Uterus (tissue), 4 donors: ENCODE measurements around the gene KRTAP5-5. TPM values are rescaled to one million over a fixed set of nuclear protein-coding genes. Genes with fewer than 3 reads are reported as not detected.

Experiments
- DNase-seq, 2 donors: peaks; one replicate each; pipeline ENCODE4 v3.0.0-alpha.2; 2019 to 2020
- H3K27ac ChIP-seq, 2 donors: fragments of 200-600 bp; sonication (generic); 1 replicate in 1 of 2; 2 replicates in 1 of 2; pipeline ENCODE4 v1.5.1; 2016 to 2018
- H3K27me3 ChIP-seq, 2 donors: fragments of 200-600 bp; sonication (generic); one replicate each; pipeline ENCODE4 v1.5.1; 2018 to 2019; ENCODE audit warnings: control low read depth in 1 of 2
- H3K36me3 ChIP-seq, 2 donors: fragments of 200-600 bp; sonication (generic); one replicate each; pipeline ENCODE4 v1.5.1; 2019; ENCODE audit warnings: control low read depth in 1 of 2
- H3K4me1 ChIP-seq, 2 donors: fragments of 200-600 bp; sonication (generic); one replicate each; pipeline ENCODE4 v1.5.1; 2018 to 2019; ENCODE audit warnings: control low read depth in 1 of 2
- H3K4me3 ChIP-seq, 2 donors: fragments of 200-600 bp; sonication (generic); 1 replicate in 1 of 2; 2 replicates in 1 of 2; pipeline ENCODE4 v1.5.1; 2018 to 2019; ENCODE audit warnings: mild to moderate bottlenecking in 1 of 2
- H3K9me3 ChIP-seq, 2 donors: fragments of 200-600 bp; sonication (generic); one replicate each; pipeline ENCODE4 v1.5.1; 2019; ENCODE audit warnings: control low read depth in 1 of 2
- CTCF ChIP-seq, 4 experiments: fragments of 200-600 bp in 2 of 4; fragments of 450-650 bp in 2 of 4; sonication (generic) in 2 of 4; IDR thresholded peaks; one replicate each; pipeline ENCODE4 v1.5.1; 2016 to 2019; ENCODE audit warnings: antibody characterized with exemption in 4 of 4, mild to moderate bottlenecking in 2 of 4, moderate library complexity in 1 of 4
- POLR2A ChIP-seq, 2 donors: fragments of 450-650 bp; IDR thresholded peaks; one replicate each; pipeline ENCODE4 v1.6.1; 2016; ENCODE audit warnings: antibody characterized with exemption in 2 of 2, mild to moderate bottlenecking in 1 of 2, moderate library complexity in 1 of 2
- intact Hi-C: fragments of 100-400 bp; cut with DNase I; formaldehyde crosslinking; loops from one replicate; pipeline ENCODE4 v1.15.1; 2023; ENCODE audit warnings: low total_unique reads
- total RNA-seq, 4 donors: library from RNA; depleted of rRNA in 3 of 4; stranded (reverse); fragments of >200 nt in 3 of 4; gene quantifications; one replicate each; pipeline versions ENCODE4 v1.1.0 to v1.2.4, GENCODE V29; 2014 to 2023
- donor health status: DM: yes; HTN: yes; CAD: no.

KRTAP5-5 gene
- total RNA-seq, 4 donors from 2014 or later: not detected

GRCh38 chr11:1674173-1675131 is 44.9 kb downstream of the KRTAP5-5 start:
- Histone ChIP-seq H3K4me3 (no peak overlapping the region), H3K27ac (no peak overlapping the region), H3K27me3 (peaks cover 0 to 3% of the 10 kb centered on the region in 2 donors), H3K9me3 (no peaks in the 10 kb centered on the region), H3K36me3 (no peaks in the 10 kb centered on the region), H3K4me1 (no peaks in the 10 kb centered on the region)
- no peak for TF ChIP-seq POLR2A (IDR thresholded peaks at IDR 0.05)
- no peak for TF ChIP-seq CTCF (IDR thresholded peaks at IDR 0.05)
- intact Hi-C loops: no loop called here
- peak in 1 of 2 donors; percentile 11 for DNase-seq

GRCh38 chr11:1675536-1676228 is 46.1 kb downstream of the KRTAP5-5 start:
- Histone ChIP-seq H3K36me3 (no peaks in the 10 kb centered on the region), H3K4me3 (no peak overlapping the region), H3K27ac (no peak overlapping the region), H3K9me3 (no peaks in the 10 kb centered on the region), H3K4me1 (no peaks in the 10 kb centered on the region), H3K27me3 (peaks cover 0 to 3% of the 10 kb centered on the region in 2 donors)
- TF ChIP-seq CTCF (IDR thresholded peaks at IDR 0.05): no peak
- no peak for TF ChIP-seq POLR2A (IDR thresholded peaks at IDR 0.05)
- intact Hi-C loops: no loop called here
- DNase-seq: no peak

- no peak overlapping the region for H3K27ac ChIP-seq
- TF ChIP-seq POLR2A (IDR thresholded peaks at IDR 0.05) (no peak), CTCF (IDR thresholded peaks at IDR 0.05) (no peak)
- H3K4me1 ChIP-seq: no peaks in the 10 kb centered on the region
- H3K9me3 ChIP-seq: no peaks in the 10 kb centered on the region
- intact Hi-C loops: no loop called here
- no peaks in the 10 kb centered on the region for H3K36me3 ChIP-seq
- H3K4me3 ChIP-seq: no peak overlapping the region
- H3K27me3 ChIP-seq: peaks cover 0 to 3% of the 10 kb centered on the region in 2 donors
- no peak for DNase-seq
Measured at GRCh38 chr11:1676229-1676740, 46.7 kb downstream of the KRTAP5-5 start.

- DNase-seq: no peak
- TF ChIP-seq CTCF (IDR thresholded peaks at IDR 0.05) (no peak), POLR2A (IDR thresholded peaks at IDR 0.05) (no peak)
- H3K4me1 ChIP-seq: no peaks in the 10 kb centered on the region
- no peak overlapping the region for H3K27ac ChIP-seq
- H3K27me3 ChIP-seq: peaks cover 0 to 3% of the 10 kb centered on the region in 2 donors
- H3K36me3 ChIP-seq: no peaks in the 10 kb centered on the region
- H3K9me3 ChIP-seq: no peaks in the 10 kb centered on the region
- intact Hi-C loops: no loop called here
- H3K4me3 ChIP-seq: no peak overlapping the region
Measured at GRCh38 chr11:1679881-1680280, 50.3 kb downstream of the KRTAP5-5 start.

Other genes with a start within 250 kb of the KRTAP5-5 start
- gene BRSK2, start 239.8 kb upstream of the KRTAP5-5 start, total RNA-seq: 1 to 10 TPM in 2 of 4 donors, not detected in 2; 1.5 to 2.2 TPM
- 10 to 100 TPM; 17.1 to 72.6 (median 23.6) TPM for gene MOB2, start 143.0 kb upstream of the KRTAP5-5 start, total RNA-seq
- 10 to 100 TPM in 1 of 4 donors, 1 to 10 TPM in 2, under 1 TPM in 1; under 0.01 to 21.7 (median 3.1) TPM for gene DUSP8, start 57.5 kb upstream of the KRTAP5-5 start, total RNA-seq
- gene KRTAP5-1, start 44.5 kb upstream of the KRTAP5-5 start, total RNA-seq: not detected
- gene KRTAP5-2, start 31.5 kb upstream of the KRTAP5-5 start, total RNA-seq: not detected
- gene KRTAP5-3, start 21.3 kb upstream of the KRTAP5-5 start, total RNA-seq: not detected
- gene KRTAP5-4, start 7.6 kb upstream of the KRTAP5-5 start, total RNA-seq: not detected
- not detected for gene KRTAP5-6, start 67.4 kb downstream of the KRTAP5-5 start, total RNA-seq
- gene IFITM10, start 120.8 kb downstream of the KRTAP5-5 start, total RNA-seq: under 1 TPM in 1 of 4 donors, not detected in 3; 0.85 TPM
- gene CTSD, start 134.2 kb downstream of the KRTAP5-5 start, total RNA-seq: 100 to 1,000 TPM in 2 of 4 donors, 10 to 100 TPM in 2; 80.0 to 188 (median 126) TPM
- 1 to 10 TPM in 1 of 4 donors, not detected in 3; 2.0 TPM for gene SYT8, start 205.2 kb downstream of the KRTAP5-5 start, total RNA-seq
- 1 to 10 TPM in 1 of 4 donors, under 1 TPM in 1, not detected in 2; 0.95 to 1.5 TPM for gene TNNI2, start 209.2 kb downstream of the KRTAP5-5 start, total RNA-seq
- gene LSP1, start 223.3 kb downstream of the KRTAP5-5 start, total RNA-seq: 100 to 1,000 TPM in 1 of 4 donors, 10 to 100 TPM in 3; 11.2 to 112 (median 25.1) TPM